Trophoblast cell (in vitro differentiated cells and primary cell): ENCODE data around the gene PDE4B.

Experiments
- DNase-seq, 2 donors: peaks; one replicate each; pipeline ENCODE4 v3.0.0-alpha.2; 2016
- H2AFZ ChIP-seq: 2 replicates; pipeline ENCODE4 v1.6.1; 2013; ENCODE audit warnings: low read length, moderate library complexity, mild to moderate bottlenecking; ENCODE audit not compliant: insufficient read depth, poor library complexity
- H2AK5ac ChIP-seq: 2 replicates; pipeline ENCODE4 v1.6.1; 2013; ENCODE audit warnings: mild to moderate bottlenecking, low read length
- H2BK120ac ChIP-seq: 2 replicates; pipeline ENCODE4 v1.6.1; 2013; ENCODE audit warnings: low read length, mild to moderate bottlenecking, moderate library complexity; ENCODE audit not compliant: insufficient read depth, poor library complexity
- H2BK12ac ChIP-seq: 2 replicates; pipeline ENCODE4 v1.6.1; 2013; ENCODE audit warnings: mild to moderate bottlenecking, low read length, moderate library complexity
- H2BK5ac ChIP-seq: 2 replicates; pipeline ENCODE4 v1.6.1; 2013; ENCODE audit warnings: low read length, low read depth, moderate library complexity, mild to moderate bottlenecking; ENCODE audit not compliant: poor library complexity
- H3K14ac ChIP-seq: 2 replicates; pipeline ENCODE4 v1.6.1; 2013; ENCODE audit warnings: mild to moderate bottlenecking, low read length
- H3K18ac ChIP-seq: 2 replicates; pipeline ENCODE4 v1.6.1; 2013; ENCODE audit warnings: mild to moderate bottlenecking, low read length
- H3K23ac ChIP-seq: 2 replicates; pipeline ENCODE4 v1.6.1; 2013; ENCODE audit warnings: low read length
- H3K27ac ChIP-seq: 2 replicates; pipeline ENCODE4 v1.5.1; 2013; ENCODE audit warnings: low read depth, mild to moderate bottlenecking, inconsistent platforms, low read length, moderate library complexity
- H3K27me3 ChIP-seq: 2 replicates; pipeline ENCODE4 v1.6.1; 2013; ENCODE audit warnings: inconsistent platforms, mild to moderate bottlenecking, low read length, moderate library complexity; ENCODE audit not compliant: insufficient read depth
- H3K36me3 ChIP-seq, 2 experiments: 1 replicate in 1 of 2; 2 replicates in 1 of 2; pipeline ENCODE4 v1.6.1; 2013; ENCODE audit warnings: low read length in 2 of 2, mild to moderate bottlenecking in 2 of 2, moderate library complexity in 1 of 2; ENCODE audit not compliant: insufficient read depth in 2 of 2, control insufficient read depth in 1 of 2
- H3K4ac ChIP-seq: 2 replicates; pipeline ENCODE4 v1.6.1; 2013; ENCODE audit warnings: low read depth, mild to moderate bottlenecking, low read length, moderate library complexity
- H3K4me1 ChIP-seq, 2 experiments: 1 replicate in 1 of 2; 2 replicates in 1 of 2; pipeline ENCODE4 v1.6.1; 2013; ENCODE audit warnings: low read length in 2 of 2, mild to moderate bottlenecking in 2 of 2, moderate library complexity in 1 of 2; ENCODE audit not compliant: insufficient read depth in 2 of 2, control insufficient read depth in 1 of 2
- H3K4me2 ChIP-seq: 2 replicates; pipeline ENCODE4 v1.6.1; 2013; ENCODE audit warnings: inconsistent platforms, mild to moderate bottlenecking, low read length, moderate library complexity
- H3K4me3 ChIP-seq: 2 replicates; pipeline ENCODE4 v1.5.1; 2013; ENCODE audit warnings: mild to moderate bottlenecking, low read depth, low read length, inconsistent platforms
- H3K79me1 ChIP-seq: one replicate; pipeline ENCODE4 v1.6.1; 2013; ENCODE audit warnings: low read length
- H3K79me2 ChIP-seq: 2 replicates; pipeline ENCODE4 v1.6.1; 2013; ENCODE audit warnings: low read length, mild to moderate bottlenecking; ENCODE audit not compliant: control insufficient read depth, insufficient read depth, poor library complexity
- H3K9ac ChIP-seq: 2 replicates; pipeline ENCODE4 v1.6.1; 2013; ENCODE audit warnings: mild to moderate bottlenecking, low read length
- H3K9me3 ChIP-seq: 2 replicates; pipeline ENCODE4 v1.6.1; 2013; ENCODE audit warnings: low read depth, mild to moderate bottlenecking, control low read depth, inconsistent platforms, low read length; ENCODE audit not compliant: insufficient read depth
- H4K12ac ChIP-seq: 2 replicates; pipeline ENCODE4 v1.6.1; 2013; ENCODE audit warnings: low read depth, mild to moderate bottlenecking, low read length, moderate library complexity
- H4K8ac ChIP-seq: 2 replicates; pipeline ENCODE4 v1.6.1; 2013; ENCODE audit warnings: low read depth, mild to moderate bottlenecking, low read length, moderate library complexity
- H4K91ac ChIP-seq: one replicate; pipeline ENCODE4 v1.6.1; 2013; ENCODE audit warnings: low read depth, mild to moderate bottlenecking, low read length, moderate library complexity
- WGBS: extraction: QIAGEN DNeasy Blood & Tissue Kit; methylation state at CpG from one replicate; pipeline ENCODE4 v1.1.7; 2013; ENCODE audit warnings: missing lambda C conversion rate; ENCODE audit not compliant: insufficient read length, insufficient coverage; ENCODE audit errors: extremely low coverage; 5-methylcytosine and 5-hydroxymethylcytosine counted together

PDE4B gene

DNA sequence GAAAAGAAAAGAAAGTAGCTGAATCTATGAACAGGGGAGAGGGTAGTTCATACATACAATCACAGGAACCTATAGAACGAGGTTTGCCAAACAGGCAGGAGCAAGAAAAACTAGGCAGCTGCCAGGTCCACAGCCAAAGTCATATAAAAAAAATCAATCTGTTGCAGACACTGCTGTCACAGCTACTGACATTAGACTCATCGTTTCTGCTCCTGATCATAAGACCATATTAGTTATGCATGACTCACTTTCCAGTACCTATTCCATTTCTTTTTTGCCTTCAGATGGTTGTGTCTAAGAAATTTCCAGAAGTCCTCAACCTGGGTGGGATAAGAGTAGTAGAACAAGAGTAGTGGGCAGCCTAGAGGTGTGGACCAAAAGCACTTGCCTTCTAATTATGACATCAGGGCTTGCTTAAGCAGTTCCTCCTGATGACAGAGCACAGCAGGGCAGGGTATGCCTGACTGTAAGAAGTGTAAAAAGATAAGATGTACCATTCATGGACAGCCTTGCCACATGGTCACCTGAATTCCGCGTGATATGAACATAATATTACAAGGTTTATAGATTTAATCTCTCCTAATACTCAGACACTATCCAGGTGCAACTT lies 418.0 kb downstream of the PDE4B start:
- no peaks in the 10 kb centered on the region for H3K79me1 ChIP-seq
- no peak overlapping the region for H3K23ac ChIP-seq
- no peak overlapping the region for H3K4me2 ChIP-seq
- no peak overlapping the region for H3K4ac ChIP-seq
- no peak overlapping the region for H3K9ac ChIP-seq
- H2BK120ac ChIP-seq = no peak overlapping the region
- H4K8ac ChIP-seq = no peak overlapping the region
- no peak overlapping the region for H2BK12ac ChIP-seq
- no peaks in the 10 kb centered on the region for H3K79me2 ChIP-seq
- H2AFZ ChIP-seq = no peak overlapping the region
- no peak overlapping the region for H3K4me3 ChIP-seq
- WGBS = no CpG with 5 or more reads among the region's 4 CpGs
- H2BK5ac ChIP-seq = no peak overlapping the region
- peaks cover 2% of the 10 kb centered on the region for H3K9me3 ChIP-seq
- H3K18ac ChIP-seq = no peak overlapping the region
- no peak overlapping the region for H4K91ac ChIP-seq
- no peaks in the 10 kb centered on the region for H3K4me1 ChIP-seq
- H3K36me3 ChIP-seq = no peaks in the 10 kb centered on the region
- no peak overlapping the region for H2AK5ac ChIP-seq
- no peak overlapping the region for H4K12ac ChIP-seq
- H3K27ac ChIP-seq = no peak overlapping the region
- H3K27me3 ChIP-seq = no peaks in the 10 kb centered on the region
- DNase-seq = no peak
- no peak overlapping the region for H3K14ac ChIP-seq

DNA sequence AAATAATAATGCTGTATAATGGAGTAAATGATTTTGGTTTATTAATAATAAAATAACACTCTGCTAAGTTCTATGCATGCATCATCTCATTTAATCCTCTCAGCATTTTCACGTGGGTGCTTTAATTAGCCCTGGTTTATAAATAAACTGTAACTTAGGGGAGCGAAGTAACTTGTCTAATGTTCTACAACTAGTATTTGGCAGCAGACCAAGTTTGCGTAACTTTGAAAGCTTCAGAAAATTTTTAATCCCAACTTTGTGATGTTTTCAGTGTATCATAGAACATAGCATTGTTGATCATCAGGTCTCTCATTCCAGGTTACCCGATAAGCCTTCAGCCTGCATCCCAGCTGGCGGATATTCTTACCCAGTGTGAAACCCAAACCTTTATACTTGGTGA lies 418.8 kb downstream of the PDE4B start:
- Histone ChIP-seq H3K27ac (no peak overlapping the region), H4K12ac (no peak overlapping the region), H2BK5ac (no peak overlapping the region), H3K4me3 (no peak overlapping the region), H2AFZ (no peak overlapping the region), H3K9ac (no peak overlapping the region), H2BK120ac (no peak overlapping the region), H3K4me2 (no peak overlapping the region), H3K14ac (no peak overlapping the region), H4K91ac (no peak overlapping the region), H2BK12ac (no peak overlapping the region), H3K27me3 (no peaks in the 10 kb centered on the region), H3K36me3 (no peaks in the 10 kb centered on the region), H4K8ac (no peak overlapping the region), H3K9me3 (peaks cover 1% of the 10 kb centered on the region), H3K4me1 (no peaks in the 10 kb centered on the region), H3K79me1 (no peaks in the 10 kb centered on the region), H3K79me2 (no peaks in the 10 kb centered on the region), H3K23ac (no peak overlapping the region), H2AK5ac (no peak overlapping the region), H3K4ac (no peak overlapping the region), H3K18ac (no peak overlapping the region)
- no peak for DNase-seq
- WGBS = no CpG with 5 or more reads among the region's 5 CpGs

DNA sequence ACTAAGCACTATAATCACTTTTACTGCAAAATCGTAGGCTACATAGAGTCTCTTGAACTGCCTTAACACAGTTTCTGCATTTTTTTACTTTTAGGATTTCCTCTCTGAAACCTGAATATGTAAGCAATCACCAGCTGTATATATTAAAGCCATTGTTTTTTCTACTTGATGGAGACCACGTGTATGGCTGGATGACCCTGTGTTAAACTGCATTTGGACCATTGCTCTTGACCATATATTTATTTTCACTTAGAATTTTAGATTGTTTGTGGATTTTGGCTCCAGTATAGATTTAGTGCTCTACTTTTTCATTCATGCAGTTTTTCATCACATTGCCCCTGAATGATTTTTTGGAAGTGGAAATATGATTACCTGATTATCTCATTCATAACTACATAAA lies 420.8 kb downstream of the PDE4B start:
- Histone ChIP-seq H3K18ac (no peak overlapping the region), H3K4me3 (no peak overlapping the region), H3K27me3 (no peaks in the 10 kb centered on the region), H2BK12ac (no peak overlapping the region), H4K12ac (no peak overlapping the region), H3K79me1 (no peaks in the 10 kb centered on the region), H3K9me3 (no peaks in the 10 kb centered on the region), H3K4me2 (no peak overlapping the region), H3K36me3 (no peaks in the 10 kb centered on the region), H3K4ac (no peak overlapping the region), H3K79me2 (no peaks in the 10 kb centered on the region), H3K27ac (no peak overlapping the region), H3K9ac (no peak overlapping the region), H2AK5ac (no peak overlapping the region), H4K91ac (no peak overlapping the region), H3K4me1 (no peaks in the 10 kb centered on the region), H3K23ac (no peak overlapping the region), H2AFZ (no peak overlapping the region), H4K8ac (no peak overlapping the region), H3K14ac (no peak overlapping the region), H2BK5ac (no peak overlapping the region), H2BK120ac (no peak overlapping the region)
- no CpG with 5 or more reads among the region's 2 CpGs for WGBS
- DNase-seq = no peak

DNA sequence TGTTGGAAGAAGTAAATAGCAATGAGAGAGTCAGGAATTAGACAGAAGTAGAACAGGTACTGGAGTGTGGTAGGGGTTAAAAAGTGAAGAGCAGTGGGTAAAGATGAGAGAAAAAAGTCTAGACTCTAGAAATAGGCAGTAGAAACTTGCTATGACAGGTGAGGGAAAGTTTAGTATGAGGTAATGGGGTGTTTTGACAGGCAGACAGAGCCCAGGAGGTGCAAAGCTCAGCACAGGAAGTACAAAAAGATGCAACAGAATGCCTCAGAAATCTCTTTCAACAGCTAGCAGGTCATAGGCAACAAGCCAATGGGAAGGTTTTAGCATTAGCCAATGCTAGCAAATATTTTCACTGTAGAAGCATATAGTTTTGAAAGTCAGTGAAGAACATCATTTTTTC lies 422.2 kb downstream of the PDE4B start:
- Histone ChIP-seq H3K4me2 (no peak overlapping the region), H2AFZ (no peak overlapping the region), H2BK5ac (no peak overlapping the region), H4K8ac (no peak overlapping the region), H2AK5ac (no peak overlapping the region), H3K79me2 (no peaks in the 10 kb centered on the region), H3K9me3 (no peaks in the 10 kb centered on the region), H3K14ac (no peak overlapping the region), H3K4me3 (no peak overlapping the region), H3K4ac (no peak overlapping the region), H3K23ac (no peak overlapping the region), H3K18ac (no peak overlapping the region), H3K27ac (no peak overlapping the region), H2BK12ac (no peak overlapping the region), H3K27me3 (no peaks in the 10 kb centered on the region), H3K36me3 (no peaks in the 10 kb centered on the region), H3K79me1 (no peaks in the 10 kb centered on the region), H3K9ac (no peak overlapping the region), H4K12ac (no peak overlapping the region), H3K4me1 (no peaks in the 10 kb centered on the region), H2BK120ac (no peak overlapping the region), H4K91ac (no peak overlapping the region)
- no peak for DNase-seq
